ENCODE data around the gene CYP51A1.

GRCh38 chr7:92108821-92109220 is 25.5 kb downstream of the CYP51A1 start:
- TF ChIP-seq CTCF (IDR thresholded peaks at IDR 0.05) (no peak), POLR2A (IDR thresholded peaks at IDR 0.05) (no peak)

Measured in esophagus squamous epithelium (tissue), 4 donors.